HL-60 (cell line): ENCODE measurements around the gene HRAS.

Source experiments
- DNase-seq, 2 experiments: peaks; one replicate each; pipeline ENCODE4 v3.0.0-alpha.2; 2010 to 2020; ENCODE audit warnings: low read depth in 1 of 2, low spot score in 1 of 2
- H3K27ac ChIP-seq: fragments of 250-450 bp; sonication (Bioruptor Pico); replicated peaks from 2 replicates; pipeline ENCODE4 v1.5.1; 2020; ENCODE audit warnings: mild to moderate bottlenecking, moderate library complexity
- H3K27me3 ChIP-seq: fragments of 250-450 bp; sonication (Bioruptor Pico); 2 replicates; pipeline ENCODE4 v1.5.1; 2021; ENCODE audit warnings: mild to moderate bottlenecking, moderate library complexity; ENCODE audit not compliant: insufficient read depth, poor library complexity, severe bottlenecking
- H3K4me3 ChIP-seq: replicated peaks from 2 replicates; pipeline ENCODE4 v1.5.1; 2011; ENCODE audit warnings: mild to moderate bottlenecking, control low read depth, low read length; ENCODE audit not compliant: insufficient read depth
- CTCF ChIP-seq: IDR thresholded peaks from one replicate; pipeline ENCODE4 v1.5.1; 2011; ENCODE audit warnings: low read length, control low read depth, inconsistent platforms; ENCODE audit not compliant: insufficient read depth
- GABPA ChIP-seq: IDR thresholded peaks from 2 replicates; pipeline ENCODE4 v1.6.1; 2012; ENCODE audit warnings: low read depth
- POLR2AphosphoS5 ChIP-seq: IDR thresholded peaks from 2 replicates; pipeline ENCODE4 v1.6.1; 2012; ENCODE audit warnings: low read depth
- SPI1 ChIP-seq: IDR thresholded peaks from 2 replicates; pipeline ENCODE4 v1.6.1; 2012; ENCODE audit warnings: low read depth, mild to moderate bottlenecking, borderline replicate concordance
- TF ChIP-seq, protein P1 (sequence below): IDR thresholded peaks from 2 replicates; pipeline ENCODE4 v1.6.1; 2012; ENCODE audit warnings: low read depth; ENCODE audit not compliant: insufficient replicate concordance

Gene HRAS

DNA sequence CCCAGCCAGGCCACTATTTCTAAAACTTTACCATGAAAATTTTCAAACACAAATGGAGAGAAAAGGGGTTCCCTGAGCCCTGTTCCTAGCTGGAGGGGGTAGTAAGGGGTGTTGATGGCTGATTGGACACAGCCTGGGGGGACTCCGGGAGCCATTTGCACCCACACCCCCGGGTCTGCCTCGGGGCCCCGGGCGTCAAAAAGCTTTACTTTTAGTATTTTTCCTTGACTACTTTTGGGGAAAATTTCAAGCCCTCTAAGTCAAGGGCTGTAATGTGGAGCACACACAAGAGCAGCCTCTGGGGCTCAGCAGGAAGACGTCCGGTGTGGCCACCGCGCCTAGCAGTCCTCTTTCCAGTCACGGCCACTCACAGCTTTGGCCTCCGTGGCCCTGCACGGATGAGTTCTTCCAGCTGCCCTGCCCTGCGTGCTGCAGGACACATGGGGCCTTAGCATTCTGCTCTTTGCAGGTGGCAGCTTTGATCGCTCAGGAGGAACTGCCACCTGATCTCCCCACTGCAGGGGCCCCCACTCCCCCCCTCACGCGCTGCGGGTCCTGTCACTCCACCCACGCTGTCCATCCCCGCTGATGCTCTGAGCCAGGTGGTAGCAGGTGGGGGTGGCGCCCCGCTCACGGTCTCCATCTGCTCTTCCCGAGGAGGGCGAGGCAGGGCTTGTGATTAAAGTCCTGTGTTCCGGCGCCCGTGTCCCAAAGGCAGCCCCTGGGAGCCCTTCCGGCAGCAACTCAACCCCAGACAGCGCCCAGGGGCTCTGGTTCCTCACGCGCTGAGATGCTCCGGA is 42.7 kb downstream of the HRAS start:
- no peak overlapping the region for H3K27ac ChIP-seq
- H3K27me3 ChIP-seq = no peaks in the 10 kb centered on the region
- TF ChIP-seq POLR2AphosphoS5 (peak; percentile 51), GABPA (no peak), SPI1 (no peak), CTCF (no peak)
- TF ChIP-seq, protein P1, sequence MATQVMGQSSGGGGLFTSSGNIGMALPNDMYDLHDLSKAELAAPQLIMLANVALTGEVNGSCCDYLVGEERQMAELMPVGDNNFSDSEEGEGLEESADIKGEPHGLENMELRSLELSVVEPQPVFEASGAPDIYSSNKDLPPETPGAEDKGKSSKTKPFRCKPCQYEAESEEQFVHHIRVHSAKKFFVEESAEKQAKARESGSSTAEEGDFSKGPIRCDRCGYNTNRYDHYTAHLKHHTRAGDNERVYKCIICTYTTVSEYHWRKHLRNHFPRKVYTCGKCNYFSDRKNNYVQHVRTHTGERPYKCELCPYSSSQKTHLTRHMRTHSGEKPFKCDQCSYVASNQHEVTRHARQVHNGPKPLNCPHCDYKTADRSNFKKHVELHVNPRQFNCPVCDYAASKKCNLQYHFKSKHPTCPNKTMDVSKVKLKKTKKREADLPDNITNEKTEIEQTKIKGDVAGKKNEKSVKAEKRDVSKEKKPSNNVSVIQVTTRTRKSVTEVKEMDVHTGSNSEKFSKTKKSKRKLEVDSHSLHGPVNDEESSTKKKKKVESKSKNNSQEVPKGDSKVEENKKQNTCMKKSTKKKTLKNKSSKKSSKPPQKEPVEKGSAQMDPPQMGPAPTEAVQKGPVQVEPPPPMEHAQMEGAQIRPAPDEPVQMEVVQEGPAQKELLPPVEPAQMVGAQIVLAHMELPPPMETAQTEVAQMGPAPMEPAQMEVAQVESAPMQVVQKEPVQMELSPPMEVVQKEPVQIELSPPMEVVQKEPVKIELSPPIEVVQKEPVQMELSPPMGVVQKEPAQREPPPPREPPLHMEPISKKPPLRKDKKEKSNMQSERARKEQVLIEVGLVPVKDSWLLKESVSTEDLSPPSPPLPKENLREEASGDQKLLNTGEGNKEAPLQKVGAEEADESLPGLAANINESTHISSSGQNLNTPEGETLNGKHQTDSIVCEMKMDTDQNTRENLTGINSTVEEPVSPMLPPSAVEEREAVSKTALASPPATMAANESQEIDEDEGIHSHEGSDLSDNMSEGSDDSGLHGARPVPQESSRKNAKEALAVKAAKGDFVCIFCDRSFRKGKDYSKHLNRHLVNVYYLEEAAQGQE = no peak
- H3K4me3 ChIP-seq = no peak overlapping the region
- DNase-seq = no peak

DNA sequence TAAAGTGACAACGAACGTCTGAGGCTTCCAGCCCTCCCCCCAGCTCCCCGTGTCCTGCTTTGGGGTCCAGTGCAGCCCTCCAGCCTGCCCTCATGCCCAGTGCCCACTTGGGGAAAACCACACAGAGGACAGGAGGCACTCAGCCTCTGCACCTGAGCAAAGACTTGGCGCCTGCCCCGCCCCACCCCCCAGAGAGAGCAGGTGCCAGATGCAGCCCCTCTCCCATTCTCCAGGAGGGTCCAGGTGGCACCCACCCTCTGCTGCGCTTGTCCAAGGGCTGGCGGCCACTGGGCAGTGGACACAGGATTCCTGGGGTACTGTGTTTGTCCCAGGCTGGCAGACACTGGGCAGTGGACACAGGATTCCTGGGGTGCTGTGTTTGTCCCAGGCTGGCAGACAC is 44.0 kb downstream of the HRAS start:
- no peak for DNase-seq
- Histone ChIP-seq H3K27ac (no peak overlapping the region), H3K4me3 (no peak overlapping the region), H3K27me3 (no peaks in the 10 kb centered on the region)
- TF ChIP-seq GABPA (no peak), POLR2AphosphoS5 (no peak), SPI1 (no peak), CTCF (no peak)
- TF ChIP-seq, protein P1 = no peak

DNA sequence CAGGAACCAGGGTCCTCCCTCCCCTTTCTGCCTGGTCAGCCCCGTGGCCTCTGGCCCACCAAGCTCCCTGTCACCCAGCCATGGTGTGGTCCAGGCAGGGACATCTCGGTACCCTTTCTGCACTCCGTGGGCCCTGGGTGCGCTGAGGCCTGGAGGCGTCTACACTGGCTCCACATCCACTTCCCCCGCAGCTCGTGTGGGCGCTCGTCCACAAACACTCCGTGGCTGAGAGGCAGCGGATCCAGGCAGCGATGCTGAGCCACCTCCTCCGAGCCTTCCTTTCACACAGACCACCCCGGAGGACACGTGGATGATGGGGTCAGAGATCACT is 44.5 kb downstream of the HRAS start:
- DNase-seq = no peak
- Histone ChIP-seq H3K27ac (no peak overlapping the region), H3K4me3 (no peak overlapping the region), H3K27me3 (no peaks in the 10 kb centered on the region)
- TF ChIP-seq, protein P1 = no peak
- no peak for TF ChIP-seq GABPA
- TF ChIP-seq CTCF = no peak
- TF ChIP-seq POLR2AphosphoS5 = no peak
- no peak for TF ChIP-seq SPI1
